NCI-H226 (cell line): ENCODE data around the gene WNT9A.

Experiments
- DNase-seq: peaks from one replicate; pipeline ENCODE4 v3.0.0-alpha.2; 2015

WNT9A gene

GRCh38 chr1:227896710-227897655, 50.7 kb downstream of the WNT9A start:
- no peak for DNase-seq

GRCh38 chr1:227895828-227896685, 51.7 kb downstream of the WNT9A start:
- DNase-seq = no peak

GRCh38 chr1:227894831-227895451, 52.8 kb downstream of the WNT9A start:
- DNase-seq = no peak

- DNase-seq = no peak
Observed at GRCh38 chr1:227893949-227894721, 53.6 kb downstream of the WNT9A start.

GRCh38 chr1:227893300-227893948, 54.3 kb downstream of the WNT9A start:
- no peak for DNase-seq

GRCh38 chr1:227892489-227893299, 55.0 kb downstream of the WNT9A start:
- DNase-seq = peak; percentile 64

GRCh38 chr1:227891955-227892488, 55.7 kb downstream of the WNT9A start:
- no peak for DNase-seq

GRCh38 chr1:227891223-227891954, 56.3 kb downstream of the WNT9A start:
- DNase-seq = no peak

GRCh38 chr1:227890451-227891222, 57.1 kb downstream of the WNT9A start:
- no peak for DNase-seq

- DNase-seq = no peak
Observed at GRCh38 chr1:227889863-227890405, 57.8 kb downstream of the WNT9A start.

- no peak for DNase-seq
Observed at GRCh38 chr1:227889047-227889862, 58.5 kb downstream of the WNT9A start.

GRCh38 chr1:227888404-227889046, 59.2 kb downstream of the WNT9A start:
- no peak for DNase-seq

- no peak for DNase-seq
Observed at GRCh38 chr1:227887697-227888403, 59.9 kb downstream of the WNT9A start.

GRCh38 chr1:227886993-227887696, 60.6 kb downstream of the WNT9A start:
- no peak for DNase-seq

GRCh38 chr1:227886503-227886961, 61.2 kb downstream of the WNT9A start:
- no peak for DNase-seq
